Spinal cord (tissue), 10 donors: Measurements from ENCODE around the gene ZNFX1. TPM values are rescaled to one million over a fixed set of nuclear protein-coding genes. Genes with fewer than 3 reads are reported as not detected.

Source experiments
- DNase-seq, 6 donors: peaks; one replicate each; pipeline versions ENCODE4 v3.0.0 to v3.0.0-alpha.2; 2013 to 2015; ENCODE audit warnings: low spot score in 6 of 6, low read depth in 4 of 6
- H3K27ac ChIP-seq: one replicate; pipeline ENCODE4 v1.5.1; 2013; ENCODE audit warnings: low read depth, low read length, control low read depth
- H3K27me3 ChIP-seq: one replicate; pipeline ENCODE4 v1.6.1; 2013; ENCODE audit warnings: low read length; ENCODE audit not compliant: control insufficient read depth, insufficient read depth
- H3K36me3 ChIP-seq: one replicate; pipeline ENCODE4 v1.6.1; 2013; ENCODE audit warnings: low read length; ENCODE audit not compliant: control insufficient read depth, insufficient read depth
- H3K4me1 ChIP-seq: one replicate; pipeline ENCODE4 v1.6.1; 2013; ENCODE audit warnings: low read length; ENCODE audit not compliant: control insufficient read depth, insufficient read depth
- H3K4me3 ChIP-seq: one replicate; pipeline ENCODE4 v1.5.1; 2013; ENCODE audit warnings: low read depth, low read length, control low read depth
- H3K9me3 ChIP-seq: one replicate; pipeline ENCODE4 v1.6.1; 2013; ENCODE audit warnings: low read length; ENCODE audit not compliant: control insufficient read depth, insufficient read depth
- WGBS: methylation state at CpG from one replicate; pipeline ENCODE4 v1.1.5; 2013; ENCODE audit warnings: missing lambda C conversion rate; ENCODE audit not compliant: insufficient coverage; 5-methylcytosine and 5-hydroxymethylcytosine counted together
- polyA plus RNA-seq, 2 donors: library from polyadenylated mRNA; unstranded; fragments of 120-200 nt; gene quantifications; one replicate each; pipeline ENCODE4 v1.2.1, GENCODE V29; 2013; ENCODE audit not compliant: insufficient read length in 2 of 2
- total RNA-seq, 2 donors: library from RNA; depleted of rRNA in 1 of 2; stranded (reverse); fragments of 120-200 nt in 1 of 2; fragments of >200 nt in 1 of 2; gene quantifications; one replicate each; pipeline versions ENCODE4 v1.2.3 to v1.2.4, GENCODE V29; 2013 to 2014
- donor health status: healthy.

ZNFX1 gene
- total and polyA plus RNA-seq, 4 donors: 14.2 to 26.5 (median 16.0) TPM

DNA sequence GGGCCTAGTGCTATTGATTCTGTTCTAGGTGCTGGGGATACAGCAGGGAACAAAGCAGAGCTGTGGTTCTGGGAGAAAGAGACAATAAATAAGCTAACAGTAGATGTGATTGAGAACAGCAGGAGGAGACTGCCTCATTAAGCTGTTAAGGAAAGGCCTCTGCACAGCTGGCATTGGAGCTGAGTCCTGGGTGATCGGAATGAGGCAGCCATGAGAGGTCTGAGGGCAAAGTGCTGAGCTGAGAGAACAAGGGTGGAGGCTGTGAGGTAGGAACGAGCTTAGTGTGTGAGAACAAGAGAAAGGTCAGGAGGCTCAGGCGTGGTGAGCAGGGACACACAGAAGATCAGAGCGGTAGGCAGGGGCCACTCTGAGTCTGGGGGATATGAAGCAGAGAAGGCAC, 40.3 kb downstream of the ZNFX1 start:
- Histone ChIP-seq H3K4me1 (no peaks in the 10 kb centered on the region), H3K36me3 (peaks cover 82% of the 10 kb centered on the region), H3K9me3 (no peaks in the 10 kb centered on the region), H3K27me3 (no peaks in the 10 kb centered on the region), H3K4me3 (no peak overlapping the region), H3K27ac (no peak overlapping the region)
- peak in 1 of 6 donors; percentile 20 for DNase-seq
- WGBS: 58% methylated on average over 1 of the region's 4 CpGs

GRCh38 chr20:49236301-49236700, 41.6 kb downstream of the ZNFX1 start:
- no peaks in the 10 kb centered on the region for H3K4me1 ChIP-seq
- 92% methylated on average over 6 of the region's 9 CpGs for WGBS
- no peaks in the 10 kb centered on the region for H3K9me3 ChIP-seq
- no peaks in the 10 kb centered on the region for H3K27me3 ChIP-seq
- H3K27ac ChIP-seq: no peak overlapping the region
- H3K36me3 ChIP-seq: peaks cover 80% of the 10 kb centered on the region
- no peak overlapping the region for H3K4me3 ChIP-seq
- no peak for DNase-seq

DNA sequence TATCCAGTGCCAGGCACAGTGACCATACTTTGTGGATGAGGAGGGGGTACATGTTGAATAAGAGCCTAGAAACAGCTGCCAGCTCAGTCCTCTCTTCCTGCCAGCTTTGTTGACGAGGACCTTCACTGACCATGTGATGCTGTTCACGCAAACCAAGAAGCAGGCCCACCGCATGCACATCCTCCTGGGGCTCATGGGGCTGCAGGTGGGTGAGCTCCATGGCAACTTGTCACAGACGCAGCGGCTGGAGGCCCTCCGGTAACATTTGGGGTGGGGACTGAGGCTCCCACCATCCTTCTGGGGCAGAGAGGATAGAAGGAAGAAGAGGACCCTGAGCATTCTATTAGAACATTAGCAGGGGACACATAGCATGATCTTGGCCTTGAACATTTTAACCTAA, 43.0 kb downstream of the ZNFX1 start:
- no peaks in the 10 kb centered on the region for H3K27me3 ChIP-seq
- H3K4me3 ChIP-seq: no peak overlapping the region
- H3K36me3 ChIP-seq: peaks cover 86% of the 10 kb centered on the region
- no peak for DNase-seq
- H3K4me1 ChIP-seq: no peaks in the 10 kb centered on the region
- 89% methylated on average over 3 of the region's 6 CpGs for WGBS
- no peak overlapping the region for H3K27ac ChIP-seq
- H3K9me3 ChIP-seq: no peaks in the 10 kb centered on the region

GRCh38 chr20:49233226-49233625, 44.6 kb downstream of the ZNFX1 start:
- WGBS: 100% methylated on average over 6 of the region's 10 CpGs
- no peak overlapping the region for H3K4me3 ChIP-seq
- no peak overlapping the region for H3K27ac ChIP-seq
- no peaks in the 10 kb centered on the region for H3K27me3 ChIP-seq
- peaks cover 89% of the 10 kb centered on the region for H3K36me3 ChIP-seq
- H3K9me3 ChIP-seq: no peaks in the 10 kb centered on the region
- DNase-seq: no peak
- H3K4me1 ChIP-seq: no peaks in the 10 kb centered on the region

DNA sequence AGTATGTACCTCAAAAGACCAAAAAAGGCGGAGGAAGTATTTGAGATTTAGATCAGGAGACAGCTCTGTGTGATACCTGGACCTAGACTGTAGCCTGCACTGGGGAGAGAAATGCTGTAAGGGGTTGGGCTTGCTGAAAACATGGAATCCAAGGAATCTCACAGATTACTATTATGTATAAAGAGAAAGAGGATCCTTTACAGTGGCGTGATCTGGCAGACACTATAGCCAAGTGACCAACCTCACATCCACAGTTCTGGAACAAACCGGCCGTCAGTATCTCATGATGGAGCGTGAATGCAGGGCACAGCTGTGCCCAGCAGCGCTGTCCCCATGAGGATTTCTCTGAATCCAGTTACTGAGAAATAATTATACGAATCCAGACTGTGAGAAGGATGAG, 46.4 kb downstream of the ZNFX1 start:
- no peak for DNase-seq
- Histone ChIP-seq H3K27ac (no peak overlapping the region), H3K36me3 (peaks cover 92% of the 10 kb centered on the region), H3K4me3 (no peak overlapping the region), H3K27me3 (no peaks in the 10 kb centered on the region), H3K4me1 (no peaks in the 10 kb centered on the region), H3K9me3 (no peaks in the 10 kb centered on the region)
- 97% methylated on average over 5 of the region's 7 CpGs for WGBS

DNA sequence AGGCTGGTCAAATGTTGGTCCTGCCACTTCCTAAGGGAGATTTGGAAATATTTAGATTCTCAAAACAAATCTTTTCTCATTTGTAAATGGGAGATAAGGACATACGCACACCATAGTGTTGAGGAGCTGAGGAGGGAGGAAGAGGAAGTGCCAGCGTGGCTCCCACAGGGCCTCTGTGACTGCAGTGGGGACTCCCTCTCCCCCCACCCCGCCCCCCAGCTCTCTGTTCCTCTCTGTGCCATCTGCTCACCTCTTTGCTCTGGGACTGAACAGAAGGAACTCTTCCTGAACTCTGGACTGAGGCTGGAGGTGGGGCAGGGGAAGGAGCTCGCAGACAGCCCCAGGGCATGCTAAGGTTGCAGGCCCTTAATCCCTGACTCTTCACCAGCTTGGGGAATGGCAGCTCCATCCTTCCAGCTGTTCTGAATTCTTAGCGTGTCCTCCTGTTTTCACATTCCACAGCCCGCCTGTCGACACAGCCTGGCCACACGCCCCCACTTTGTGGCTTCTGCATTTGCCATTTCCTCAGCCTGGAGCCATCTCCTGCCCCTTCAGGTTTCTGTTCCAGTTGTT, 47.2 kb downstream of the ZNFX1 start:
- Histone ChIP-seq H3K36me3 (peaks cover 92% of the 10 kb centered on the region), H3K4me1 (no peaks in the 10 kb centered on the region), H3K27ac (no peak overlapping the region), H3K4me3 (no peak overlapping the region), H3K9me3 (no peaks in the 10 kb centered on the region), H3K27me3 (no peaks in the 10 kb centered on the region)
- DNase-seq: no peak
- WGBS: 93% methylated on average over 5 of the region's 8 CpGs

DNA sequence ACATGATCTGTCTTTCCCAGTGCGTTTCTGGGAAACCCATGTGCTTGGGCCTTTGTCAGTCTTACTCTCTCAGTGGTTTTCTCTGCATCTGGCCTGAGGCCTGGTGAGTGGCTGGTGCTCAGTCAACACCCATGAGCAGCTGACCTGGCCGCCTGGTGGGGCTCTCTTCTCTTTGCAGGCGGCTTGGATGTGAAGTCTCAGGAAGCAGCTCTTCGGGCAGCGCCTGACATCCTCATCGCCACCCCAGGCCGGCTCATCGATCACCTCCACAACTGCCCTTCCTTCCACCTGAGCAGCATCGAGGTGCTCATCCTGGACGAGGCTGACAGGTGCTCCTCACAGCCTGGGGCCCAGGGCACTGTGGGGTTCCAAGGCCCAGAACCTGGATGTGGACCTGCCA, 47.8 kb downstream of the ZNFX1 start:
- no peak overlapping the region for H3K27ac ChIP-seq
- H3K4me1 ChIP-seq: no peaks in the 10 kb centered on the region
- no peaks in the 10 kb centered on the region for H3K27me3 ChIP-seq
- peaks cover 93% of the 10 kb centered on the region for H3K36me3 ChIP-seq
- H3K4me3 ChIP-seq: no peak overlapping the region
- no peak for DNase-seq
- H3K9me3 ChIP-seq: no peaks in the 10 kb centered on the region
- WGBS: 89% methylated on average over 10 of the region's 10 CpGs

GRCh38 chr20:49229381-49229780, 48.5 kb downstream of the ZNFX1 start:
- Histone ChIP-seq H3K36me3 (peaks cover 93% of the 10 kb centered on the region), H3K4me1 (no peaks in the 10 kb centered on the region), H3K27me3 (no peaks in the 10 kb centered on the region), H3K9me3 (no peaks in the 10 kb centered on the region), H3K27ac (no peak overlapping the region), H3K4me3 (no peak overlapping the region)
- DNase-seq: no peak
- WGBS: no CpG with 5 or more reads among the region's 2 CpGs

- Histone ChIP-seq H3K36me3 (peaks cover 93% of the 10 kb centered on the region), H3K9me3 (no peaks in the 10 kb centered on the region)
- DNase-seq: no peak
These were observed 49.2 kb downstream of the ZNFX1 start for GRCh38 chr20:49228676-49229075.

DNA sequence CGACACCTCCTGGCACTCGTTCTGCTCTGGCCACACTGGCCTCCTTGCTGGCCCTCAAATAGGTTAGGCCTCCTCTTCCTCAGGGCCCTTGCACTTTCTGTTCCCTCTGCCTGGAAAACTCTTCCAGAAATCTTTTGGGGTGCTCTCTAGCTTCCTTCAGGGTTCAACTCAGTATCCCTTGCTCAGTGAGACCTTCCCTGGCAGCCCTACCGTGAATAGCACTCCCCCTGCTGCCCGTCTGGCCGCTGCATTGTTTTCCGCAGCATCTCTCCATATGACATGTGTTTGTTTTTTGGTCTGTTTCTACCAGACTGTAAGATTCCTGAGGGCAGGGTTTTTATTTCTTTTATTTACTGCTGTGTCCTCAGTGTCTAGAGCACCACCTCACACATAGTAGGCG, 52.0 kb downstream of the ZNFX1 start:
- no peak overlapping the region for H3K27ac ChIP-seq
- H3K27me3 ChIP-seq: no peaks in the 10 kb centered on the region
- peaks cover 89% of the 10 kb centered on the region for H3K36me3 ChIP-seq
- no peaks in the 10 kb centered on the region for H3K9me3 ChIP-seq
- WGBS: 92% methylated on average over 4 of the region's 7 CpGs
- no peak overlapping the region for H3K4me3 ChIP-seq
- DNase-seq: no peak
- peaks cover 3% of the 10 kb centered on the region for H3K4me1 ChIP-seq

More at GRCh38 chr20:49228676-49229075, 49.2 kb downstream of the ZNFX1 start:
- Histone ChIP-seq H3K27ac (no peak overlapping the region), H3K27me3 (no peaks in the 10 kb centered on the region), H3K4me3 (no peak overlapping the region), H3K4me1 (no peaks in the 10 kb centered on the region)
- 85% methylated on average over 7 of the region's 9 CpGs for WGBS
